Spleen (tissue), 7 donors: ENCODE data around the gene SEPTIN12.

Experiments
- CTCF ChIP-seq, 11 experiments: fragments of 200-600 bp in 7 of 11; fragments of 450-650 bp in 4 of 11; sonication (generic) in 4 of 11; IDR thresholded peaks in 8 of 11; conservative IDR thresholded peaks in 3 of 11; 1 replicate in 7 of 11; 2 replicates in 4 of 11; pipeline versions ENCODE4 v1.4.0 to v1.8.0; 2016 to 2021; ENCODE audit warnings: antibody characterized with exemption in 11 of 11, inconsistent platforms in 4 of 11, mild to moderate bottlenecking in 1 of 11
- POLR2A ChIP-seq, 3 donors: fragments of 450-650 bp; IDR thresholded peaks; one replicate each; pipeline ENCODE4 v1.5.1; 2017; ENCODE audit warnings: antibody characterized with exemption in 3 of 3, mild to moderate bottlenecking in 1 of 3
- donor health status: DM: no; HTN: no; CAD: no; lungs with moderate emphysema.
- donor health status: DM: no; HTN: no; CAD: no.
- donor health status: DM: no; HTN: no; CAD: no.

- TF ChIP-seq CTCF (IDR thresholded peaks at IDR 0.05 in 8 of 11, conservative IDR thresholded peaks at IDR 0.05 in 3 of 11) (no peak), POLR2A (IDR thresholded peaks at IDR 0.05) (no peak)
Measured at GRCh38 chr16:4797805-4798252, 9.7 kb upstream of the SEPTIN12 start.
